ENCODE results near the gene CIC. TPM values are rescaled to one million over a fixed set of nuclear protein-coding genes. Genes with fewer than 3 reads are reported as not detected.

Gene CIC
- total RNA-seq, 1 donor from 2014 or later = 67.9 TPM

DNA sequence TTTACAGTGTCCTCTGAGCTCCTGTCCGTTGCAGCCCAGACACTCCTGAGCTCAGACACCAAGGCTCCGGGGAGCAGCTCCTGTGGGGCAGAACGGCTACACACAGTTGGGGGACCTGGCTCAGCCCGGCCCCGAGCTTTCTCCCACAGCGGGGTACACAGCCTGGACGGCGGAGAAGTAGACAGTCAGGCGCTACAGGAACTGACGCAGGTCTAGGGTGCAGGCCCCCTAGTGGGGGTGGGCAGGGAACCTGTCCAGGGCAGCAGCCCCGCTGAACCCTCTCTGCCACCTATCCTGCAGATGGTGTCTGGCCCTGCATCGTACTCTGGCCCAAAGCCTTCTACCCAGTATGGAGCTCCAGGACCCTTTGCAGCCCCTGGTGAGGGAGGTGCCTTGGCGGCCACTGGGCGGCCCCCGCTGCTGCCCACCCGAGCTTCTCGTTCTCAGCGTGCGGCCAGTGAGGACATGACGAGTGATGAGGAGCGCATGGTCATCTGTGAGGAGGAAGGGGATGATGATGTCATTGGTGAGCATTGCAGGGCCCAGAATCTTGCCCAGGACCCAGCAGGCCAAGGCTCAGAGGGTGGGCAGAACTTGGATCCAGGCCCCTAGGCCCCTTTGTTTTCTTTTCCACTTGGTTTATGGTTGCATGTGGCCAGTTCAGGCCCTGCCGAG is 20.0 kb downstream of the CIC start:
- DNase-seq (ENCODE audit: low read depth) = no peak

DNA sequence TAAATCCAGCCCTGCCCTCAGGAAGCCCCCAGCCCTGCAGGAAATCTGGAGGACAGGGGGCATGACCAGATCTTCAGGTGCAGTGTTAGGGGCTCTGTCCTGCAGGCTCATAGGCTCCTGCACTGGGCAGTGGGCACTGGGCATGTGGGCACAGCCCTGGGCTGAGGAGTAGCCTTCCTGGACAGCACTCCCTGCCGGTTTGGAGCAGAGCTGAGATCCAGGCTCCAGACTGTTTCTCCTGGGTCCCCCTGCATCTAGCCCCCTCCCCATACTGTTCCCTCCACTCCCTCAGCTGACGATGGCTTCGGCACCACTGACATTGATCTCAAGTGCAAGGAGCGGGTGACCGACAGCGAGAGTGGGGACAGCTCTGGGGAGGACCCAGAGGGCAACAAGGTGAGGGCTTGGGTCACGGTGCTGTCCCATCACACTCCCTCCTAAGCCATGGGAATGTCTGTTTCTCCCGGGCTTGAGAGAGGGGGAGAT is 20.5 kb downstream of the CIC start:
- no peak for DNase-seq (ENCODE audit: low read depth)

DNA sequence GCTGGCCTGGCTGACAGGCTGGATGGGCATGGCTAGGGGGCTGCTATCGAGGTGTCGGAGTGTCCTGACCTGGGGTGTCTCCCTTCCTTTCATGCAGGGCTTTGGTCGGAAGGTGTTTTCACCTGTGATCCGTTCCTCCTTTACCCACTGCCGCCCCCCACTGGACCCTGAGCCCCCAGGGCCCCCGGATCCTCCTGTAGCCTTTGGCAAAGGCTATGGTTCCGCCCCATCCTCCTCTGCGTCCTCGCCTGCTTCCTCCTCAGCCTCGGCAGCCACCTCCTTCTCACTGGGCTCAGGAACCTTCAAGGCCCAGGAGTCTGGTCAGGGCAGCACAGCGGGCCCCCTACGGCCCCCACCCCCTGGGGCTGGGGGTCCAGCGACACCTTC is 21.1 kb downstream of the CIC start:
- DNase-seq (ENCODE audit: low read depth) = no peak

DNA sequence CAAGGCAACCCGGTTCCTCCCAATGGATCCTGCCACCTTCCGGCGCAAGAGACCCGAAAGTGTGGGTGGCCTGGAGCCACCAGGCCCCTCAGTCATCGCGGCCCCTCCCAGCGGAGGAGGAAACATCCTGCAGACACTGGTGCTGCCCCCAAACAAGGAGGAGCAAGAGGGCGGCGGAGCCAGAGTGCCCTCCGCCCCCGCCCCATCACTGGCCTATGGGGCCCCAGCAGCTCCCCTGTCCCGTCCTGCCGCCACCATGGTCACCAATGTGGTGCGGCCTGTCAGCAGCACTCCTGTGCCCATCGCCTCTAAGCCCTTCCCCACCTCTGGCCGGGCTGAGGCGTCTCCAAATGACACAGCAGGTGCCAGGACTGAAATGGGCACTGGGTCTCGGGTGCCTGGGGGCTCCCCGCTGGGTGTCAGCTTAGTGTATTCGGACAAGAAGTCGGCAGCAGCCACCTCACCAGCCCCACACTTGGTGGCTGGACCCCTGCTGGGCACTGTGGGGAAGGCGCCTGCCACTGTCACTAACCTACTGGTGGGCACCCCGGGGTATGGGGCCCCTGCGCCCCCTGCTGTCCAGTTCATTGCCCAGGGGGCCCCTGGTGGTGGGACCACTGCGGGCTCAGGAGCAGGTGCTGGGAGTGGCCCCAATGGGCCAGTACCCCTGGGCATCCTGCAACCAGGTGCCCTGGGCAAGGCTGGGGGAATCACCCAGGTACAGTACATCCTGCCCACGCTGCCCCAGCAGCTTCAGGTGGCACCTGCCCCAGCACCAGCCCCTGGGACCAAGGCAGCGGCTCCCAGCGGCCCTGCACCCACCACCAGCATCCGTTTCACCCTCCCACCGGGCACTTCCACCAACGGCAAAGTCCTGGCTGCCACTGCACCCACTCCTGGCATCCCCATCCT is 21.7 kb downstream of the CIC start:
- DNase-seq (ENCODE audit: low read depth) = no peak

DNA sequence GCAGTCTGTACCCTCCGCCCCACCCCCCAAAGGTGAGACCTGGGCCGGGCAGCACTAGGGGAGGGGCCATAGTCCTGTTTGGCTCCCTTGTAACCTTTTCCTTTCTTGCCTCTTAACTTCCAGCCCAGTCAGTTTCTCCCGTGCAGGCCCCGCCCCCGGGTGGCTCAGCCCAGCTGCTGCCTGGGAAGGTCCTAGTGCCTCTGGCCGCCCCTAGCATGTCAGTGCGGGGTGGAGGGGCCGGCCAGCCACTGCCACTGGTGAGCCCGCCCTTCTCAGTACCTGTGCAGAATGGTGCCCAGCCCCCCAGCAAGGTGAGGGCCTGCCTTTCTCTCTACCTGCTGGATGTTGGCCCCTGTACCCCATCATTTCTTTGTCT is 22.4 kb downstream of the CIC start:
- no peak for DNase-seq (ENCODE audit: low read depth)

DNA sequence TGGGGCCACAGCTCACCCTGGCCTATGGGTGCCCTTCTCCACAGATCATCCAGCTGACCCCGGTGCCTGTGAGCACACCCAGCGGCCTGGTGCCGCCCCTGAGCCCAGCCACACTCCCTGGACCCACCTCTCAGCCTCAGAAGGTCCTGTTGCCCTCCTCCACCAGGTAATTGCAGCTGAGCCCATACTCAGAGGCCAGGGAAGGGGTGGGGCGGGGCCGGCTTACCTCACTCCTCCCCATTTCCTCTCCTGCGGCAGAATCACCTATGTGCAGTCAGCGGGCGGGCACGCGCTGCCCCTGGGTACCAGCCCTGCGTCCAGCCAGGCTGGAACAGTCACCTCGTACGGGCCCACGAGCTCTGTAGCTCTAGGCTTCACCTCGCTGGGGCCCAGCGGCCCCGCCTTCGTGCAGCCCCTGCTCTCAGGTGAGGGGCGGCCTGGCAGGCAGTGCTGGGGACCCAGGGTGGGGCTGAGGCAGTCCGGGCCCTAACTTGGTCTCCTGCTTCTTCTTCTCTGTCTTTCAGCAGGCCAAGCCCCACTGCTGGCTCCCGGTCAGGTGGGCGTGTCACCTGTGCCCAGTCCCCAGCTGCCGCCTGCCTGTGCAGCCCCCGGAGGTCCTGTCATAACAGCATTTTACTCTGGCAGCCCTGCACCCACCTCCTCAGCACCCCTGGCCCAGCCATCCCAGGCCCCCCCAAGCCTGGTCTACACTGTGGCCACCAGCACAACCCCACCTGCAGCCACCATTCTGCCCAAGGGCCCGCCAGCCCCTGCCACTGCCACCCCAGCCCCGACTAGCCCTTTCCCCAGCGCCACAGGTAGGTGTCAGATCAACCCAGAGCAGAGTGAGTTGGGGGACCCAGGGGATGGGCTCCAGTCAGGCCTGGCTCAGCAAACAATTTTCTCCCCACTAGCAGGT is 23.2 kb downstream of the CIC start:
- no peak for DNase-seq (ENCODE audit: low read depth)

DNA sequence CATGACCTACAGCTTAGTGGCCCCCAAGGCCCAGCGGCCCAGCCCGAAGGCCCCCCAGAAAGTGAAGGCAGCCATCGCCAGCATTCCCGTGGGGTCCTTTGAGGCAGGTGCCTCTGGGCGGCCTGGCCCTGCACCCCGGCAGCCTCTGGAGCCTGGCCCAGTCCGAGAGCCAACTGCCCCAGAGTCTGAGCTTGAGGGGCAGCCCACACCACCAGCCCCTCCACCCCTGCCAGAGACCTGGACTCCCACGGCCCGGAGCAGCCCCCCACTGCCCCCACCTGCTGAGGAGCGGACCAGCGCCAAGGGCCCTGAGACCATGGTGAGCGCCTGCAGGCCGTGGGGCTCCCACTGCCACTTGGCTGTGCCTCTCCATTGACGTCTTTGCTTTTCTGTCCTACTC is 23.9 kb downstream of the CIC start:
- DNase-seq (ENCODE audit: low read depth) = no peak

DNA sequence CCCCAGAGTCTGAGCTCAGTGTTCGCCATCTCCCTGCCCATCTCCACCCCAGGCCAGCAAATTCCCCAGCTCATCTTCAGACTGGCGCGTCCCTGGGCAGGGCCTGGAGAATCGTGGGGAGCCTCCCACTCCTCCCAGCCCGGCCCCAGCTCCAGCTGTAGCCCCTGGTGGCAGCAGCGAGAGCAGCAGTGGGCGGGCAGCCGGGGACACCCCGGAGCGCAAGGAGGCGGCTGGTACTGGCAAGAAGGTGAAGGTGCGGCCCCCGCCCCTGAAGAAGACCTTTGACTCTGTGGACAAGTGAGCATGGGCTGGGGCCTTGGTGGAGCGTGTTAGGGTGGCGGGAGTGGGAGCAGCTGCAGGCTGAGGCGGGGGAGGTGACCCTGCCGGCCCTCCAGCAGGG is 24.5 kb downstream of the CIC start:
- no peak for DNase-seq (ENCODE audit: low read depth)

DNA sequence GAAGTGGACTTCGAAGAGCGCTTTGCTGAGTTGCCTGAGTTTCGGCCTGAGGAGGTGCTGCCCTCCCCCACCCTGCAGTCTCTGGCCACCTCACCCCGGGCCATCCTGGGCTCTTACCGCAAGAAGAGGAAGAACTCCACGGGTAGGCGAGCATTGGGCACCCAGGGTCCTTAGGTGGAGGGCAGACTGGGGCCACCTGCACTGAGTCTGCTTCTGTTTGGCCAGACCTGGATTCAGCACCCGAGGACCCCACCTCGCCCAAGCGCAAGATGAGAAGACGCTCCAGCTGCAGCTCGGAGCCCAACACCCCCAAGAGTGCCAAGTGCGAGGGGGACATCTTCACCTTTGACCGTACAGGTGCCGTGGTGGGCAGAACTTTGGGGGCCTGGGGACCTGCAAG is 24.9 kb downstream of the CIC start:
- DNase-seq (ENCODE audit: low read depth) = no peak

DNA sequence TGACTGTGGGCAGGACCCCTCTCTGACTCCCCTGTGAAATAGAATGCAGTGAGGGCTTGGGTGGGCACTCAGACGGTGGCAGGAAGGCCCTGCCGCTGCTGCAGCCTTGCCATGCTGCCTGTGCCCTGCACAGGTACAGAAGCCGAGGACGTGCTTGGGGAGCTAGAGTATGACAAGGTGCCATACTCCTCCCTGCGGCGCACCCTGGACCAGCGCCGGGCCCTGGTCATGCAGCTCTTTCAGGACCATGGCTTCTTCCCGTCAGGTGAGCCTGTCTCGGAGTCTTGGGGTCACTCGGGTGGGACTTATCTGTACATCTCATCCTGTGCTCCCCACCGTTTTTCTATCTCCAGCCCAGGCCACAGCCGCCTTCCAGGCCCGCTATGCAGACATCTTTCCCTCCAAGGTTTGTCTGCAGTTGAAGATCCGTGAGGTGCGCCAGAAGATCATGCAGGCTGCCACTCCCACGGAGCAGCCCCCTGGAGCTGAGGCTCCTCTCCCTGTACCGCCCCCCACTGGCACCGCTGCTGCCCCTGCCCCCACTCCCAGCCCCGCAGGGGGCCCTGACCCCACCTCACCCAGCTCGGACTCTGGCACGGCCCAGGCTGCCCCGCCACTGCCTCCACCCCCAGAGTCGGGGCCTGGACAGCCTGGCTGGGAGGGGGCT is 25.6 kb downstream of the CIC start:
- DNase-seq (ENCODE audit: low read depth) = no peak

DNA sequence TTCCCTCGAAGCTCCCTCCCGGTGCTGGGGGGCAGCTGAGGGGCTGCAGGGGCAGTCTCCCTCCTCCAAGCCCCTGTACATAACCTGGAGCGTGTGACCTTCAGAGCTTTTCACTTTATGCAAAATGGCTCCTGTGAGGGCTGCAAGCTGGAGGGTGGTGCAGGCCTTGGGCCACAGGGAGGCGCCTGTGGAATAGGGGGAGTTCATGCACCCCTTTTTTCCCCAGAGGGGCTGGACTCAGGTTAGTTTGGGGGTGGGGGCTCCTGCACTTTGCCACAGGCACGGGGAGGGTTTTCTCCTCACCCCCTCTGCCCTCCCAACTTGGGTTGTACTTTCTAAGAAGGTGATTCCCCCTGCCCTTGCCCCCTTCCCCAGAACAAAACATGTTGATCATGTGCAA is 26.3 kb downstream of the CIC start:
- DNase-seq (ENCODE audit: low read depth) = no peak

DNA sequence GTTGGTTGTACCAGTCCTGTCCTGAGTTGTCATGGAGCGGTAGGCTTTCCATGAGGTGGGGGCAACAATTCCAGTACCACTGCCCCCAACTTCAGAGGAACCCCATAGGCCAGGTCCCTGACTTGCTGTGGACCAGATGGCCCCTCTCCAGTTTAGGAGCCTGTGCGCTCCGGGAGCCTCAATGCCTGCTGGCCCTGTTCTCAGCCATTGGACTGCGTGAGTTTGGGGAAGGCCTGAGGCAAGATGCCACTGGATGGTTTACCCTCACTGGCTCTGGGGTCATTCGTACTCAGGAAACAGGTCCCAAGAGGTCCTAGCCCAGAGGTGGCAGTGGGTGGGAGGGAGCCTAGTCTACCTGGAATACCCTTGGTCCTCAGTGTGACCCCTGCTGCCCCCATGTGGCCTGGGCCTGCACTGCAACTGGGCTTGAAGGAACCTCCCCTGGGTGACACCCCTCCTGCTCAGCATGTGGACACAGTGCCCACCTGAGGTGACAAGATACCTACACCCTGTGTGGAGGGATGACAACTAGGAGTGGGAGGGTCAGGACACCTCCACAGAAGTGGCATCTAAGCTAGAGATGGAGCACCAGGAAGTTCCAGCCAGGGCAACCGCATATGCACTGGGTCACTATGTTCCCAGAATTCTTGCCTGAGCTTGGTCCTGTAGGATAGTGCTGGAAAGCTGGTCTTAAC is 26.9 kb downstream of the CIC start:
- DNase-seq (ENCODE audit: low read depth) = peak; percentile 47

DNA sequence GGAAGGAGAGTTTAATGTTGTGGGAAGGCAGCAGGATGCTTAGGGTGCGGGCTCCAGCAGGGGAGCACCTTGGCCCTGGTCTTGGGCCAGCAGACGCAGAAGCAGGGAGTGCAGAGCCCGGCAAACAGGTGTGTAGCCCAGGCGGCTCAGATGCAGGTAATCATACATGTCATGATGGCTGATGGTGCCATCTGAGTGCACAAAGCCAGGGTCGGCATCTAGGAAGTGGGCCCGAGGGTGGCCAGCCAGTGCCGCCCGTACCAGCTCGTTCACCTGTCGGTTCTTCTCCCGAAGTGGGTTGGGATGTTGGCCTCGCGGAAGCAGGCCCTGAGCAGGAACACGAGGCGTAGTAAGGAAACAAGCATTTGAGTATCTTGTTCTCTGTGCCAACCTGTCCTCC is 28.0 kb downstream of the CIC start:
- DNase-seq (ENCODE audit: low read depth) = no peak

DNA sequence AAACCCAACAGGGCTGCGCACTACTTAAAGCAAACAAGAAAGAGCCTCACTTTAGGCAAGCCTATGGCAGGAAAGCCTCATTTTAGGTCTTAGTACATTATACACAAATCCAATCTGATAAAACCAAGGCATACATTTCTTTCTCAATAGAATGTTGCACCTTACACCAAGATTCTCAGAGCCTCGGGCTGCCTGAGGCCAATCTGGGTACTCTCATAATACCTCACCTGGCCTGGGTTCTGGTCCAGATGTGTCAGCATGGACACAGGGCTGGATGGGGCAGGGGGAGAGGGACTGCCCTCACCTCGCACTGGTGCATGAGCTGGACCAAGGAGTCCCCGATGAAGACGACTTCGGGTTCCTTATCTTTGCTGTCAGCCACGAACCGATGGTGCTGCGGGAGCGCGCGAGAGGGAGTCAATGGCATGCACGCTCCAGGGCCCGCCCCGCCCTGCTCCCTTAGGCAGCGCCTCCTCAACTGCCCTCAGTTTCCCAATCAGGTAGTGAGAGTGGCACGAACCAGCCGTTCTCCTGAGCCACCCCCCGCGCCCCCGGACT is 32.7 kb downstream of the CIC start, which contains the start of gene PRR19:
PRR19 (plus strand) TSS at position 487 of the 558 bp plus-strand sequence. CDS start 7,453 bp downstream, outside the sequence.
- DNase-seq (ENCODE audit: low read depth) = no peak

DNA sequence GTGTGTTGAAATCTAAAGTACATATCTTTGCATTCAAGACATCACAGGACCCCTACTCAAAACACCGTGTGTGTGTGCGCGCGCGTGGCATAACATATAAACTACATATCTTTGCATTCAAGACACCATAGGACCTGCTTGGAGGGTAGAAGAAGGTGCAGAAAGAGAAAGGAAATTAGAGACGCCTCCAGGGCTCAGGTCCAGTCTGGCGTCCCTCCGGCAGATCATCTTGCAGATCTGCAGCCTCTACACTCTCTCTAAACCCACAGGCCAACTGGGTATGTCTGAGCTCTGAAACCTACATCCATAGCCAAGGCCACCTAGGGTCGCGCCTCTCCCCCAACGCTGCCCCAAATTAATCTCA is 34.0 kb downstream of the CIC start:
- DNase-seq (ENCODE audit: low read depth) = no peak

DNA sequence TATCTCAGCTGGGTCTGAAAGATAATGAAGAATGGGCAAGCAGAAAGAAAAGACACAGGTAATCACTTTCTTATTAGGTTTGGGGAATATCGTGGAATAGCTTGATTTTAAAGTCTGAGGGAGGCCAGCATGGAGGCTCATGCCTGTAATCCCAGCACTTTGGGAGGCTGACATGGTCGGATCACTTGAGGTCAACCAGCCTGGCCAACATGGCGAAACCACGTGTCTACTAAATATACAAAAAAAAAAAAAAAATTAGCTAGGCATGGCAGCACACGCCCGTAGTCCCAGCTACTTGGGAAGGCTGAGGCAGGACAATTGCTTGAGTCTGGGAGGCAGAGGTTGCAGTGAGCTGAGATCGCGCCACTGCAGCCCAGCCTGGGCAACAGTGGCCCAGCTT is 34.8 kb downstream of the CIC start:
- no peak for DNase-seq (ENCODE audit: low read depth)

DNA sequence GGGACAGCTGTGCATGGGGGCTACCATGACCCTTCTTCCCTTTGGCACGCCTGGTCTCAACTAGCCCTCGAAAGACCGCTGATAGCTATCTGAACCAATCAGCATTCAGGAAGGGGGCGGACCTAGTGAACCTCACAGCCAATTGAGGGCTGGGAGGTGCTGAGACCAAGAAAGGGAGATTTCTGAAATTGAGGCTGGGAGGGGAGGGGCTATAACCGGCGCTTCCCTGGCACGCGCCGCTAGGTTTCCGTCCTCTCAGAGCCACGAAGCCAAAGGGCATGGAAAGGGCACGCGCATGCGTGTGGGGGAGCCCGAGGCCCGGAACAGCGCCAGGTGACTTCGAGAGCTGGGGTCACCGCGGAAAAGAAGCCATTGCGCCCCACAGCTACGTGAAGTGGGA is 37.6 kb downstream of the CIC start:
- DNase-seq (ENCODE audit: low read depth) = no peak

DNA sequence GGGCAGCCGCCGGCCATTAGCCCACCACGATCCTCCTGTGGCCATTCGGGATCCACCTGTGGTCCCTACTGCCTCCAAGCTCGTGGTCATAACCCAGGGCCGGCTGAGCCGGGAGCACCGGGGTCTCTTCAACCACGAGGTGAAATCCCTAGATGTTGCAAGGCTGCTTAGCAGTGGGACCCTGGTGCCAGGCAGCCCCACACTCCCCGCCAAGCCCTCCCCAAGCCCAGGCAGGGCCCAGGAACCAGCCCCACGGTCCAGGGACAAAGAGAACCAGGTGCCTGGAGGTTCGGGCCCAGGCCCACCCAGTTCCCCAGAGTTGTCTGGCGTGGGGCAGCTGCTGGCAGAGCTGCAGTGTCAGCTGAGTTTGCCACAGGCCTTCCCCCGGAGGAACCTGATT is 40.6 kb downstream of the CIC start:
- DNase-seq (ENCODE audit: low read depth) = no peak

DNA sequence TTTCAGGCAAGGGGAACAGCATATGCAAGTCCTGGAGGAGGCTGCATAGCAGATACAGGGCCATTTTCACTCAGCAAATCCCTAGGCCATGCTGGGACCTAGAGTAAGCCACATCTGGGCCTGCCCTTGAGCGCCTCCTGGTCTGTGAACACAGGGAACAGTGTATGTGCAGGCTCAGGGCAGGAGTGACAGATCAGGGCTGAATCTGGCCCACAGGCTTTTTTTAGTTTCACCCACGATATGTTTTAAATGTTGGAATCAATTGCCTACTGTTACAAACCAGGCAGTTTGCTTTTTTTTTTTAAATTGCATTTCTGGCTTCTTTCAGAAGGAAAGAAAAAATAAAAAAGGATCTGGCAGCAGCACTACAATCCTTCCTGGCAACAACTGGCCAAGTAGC is 42.6 kb downstream of the CIC start:
- DNase-seq (ENCODE audit: low read depth) = no peak

DNA sequence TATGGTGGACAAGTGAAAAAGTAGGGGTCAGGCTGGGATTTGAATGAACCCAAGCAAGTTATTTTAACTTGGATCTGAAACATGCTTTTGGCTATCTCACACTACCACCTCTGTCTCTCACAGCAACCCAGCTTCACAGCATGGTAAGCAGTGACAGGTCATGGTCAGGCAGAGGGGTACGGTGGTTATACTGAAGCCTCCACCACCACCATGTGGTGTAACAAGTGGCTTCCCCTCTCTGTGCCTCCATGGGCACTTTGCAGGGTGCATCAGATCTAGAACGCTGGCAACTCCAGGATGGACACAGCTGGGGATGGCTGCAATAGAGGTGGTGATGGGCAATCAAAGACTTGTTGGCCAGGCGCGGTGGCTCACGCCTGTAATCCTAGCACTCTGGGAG is 43.3 kb downstream of the CIC start:
- DNase-seq (ENCODE audit: low read depth) = no peak

Data from renal cortical epithelial cell (primary cell).